ENCODE results near the gene HDAC8. TPM values are rescaled to one million over a fixed set of nuclear protein-coding genes. Genes with fewer than 3 reads are reported as not detected.

The HDAC8 gene
- polyA plus RNA-seq, 1 donor, result 26.5 TPM

DNA sequence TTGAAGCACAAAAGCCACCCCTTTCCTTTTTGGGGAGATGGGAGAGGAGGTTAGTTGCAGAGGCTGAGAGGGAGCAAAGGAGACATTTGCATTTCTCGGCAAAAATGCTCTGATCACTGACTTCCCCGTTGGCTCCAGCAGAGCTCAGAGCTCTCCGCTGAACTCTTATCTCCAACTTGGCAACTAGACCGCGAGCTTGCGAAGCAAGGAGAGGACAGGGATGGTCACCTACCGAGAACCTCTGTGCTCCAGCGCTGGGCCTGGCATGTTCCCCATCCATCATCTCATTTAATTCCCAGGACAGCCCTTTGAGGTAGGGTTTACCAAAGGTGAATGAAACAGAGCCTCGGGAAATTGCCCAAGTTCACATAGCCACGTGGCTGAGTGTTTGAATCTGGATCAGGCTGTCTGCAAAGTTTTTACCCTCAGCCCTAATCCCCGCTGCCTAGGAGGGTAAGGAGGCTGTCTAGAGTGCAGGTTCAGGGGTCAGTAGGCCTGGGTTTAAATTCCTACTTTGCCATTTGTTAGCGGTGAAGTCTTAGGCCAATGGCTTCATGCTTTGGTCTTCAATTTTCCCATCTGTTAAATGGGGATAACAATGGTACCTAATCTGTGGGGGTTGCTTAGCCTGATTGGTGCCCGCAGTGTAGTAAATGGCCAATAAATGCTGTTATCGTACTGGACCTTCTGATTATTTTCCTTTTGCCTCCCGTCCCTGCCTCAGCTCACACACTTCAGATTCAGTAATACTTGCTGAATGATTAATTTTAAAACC, 263.2 kb downstream of the HDAC8 start:
- H3K9me3 ChIP-seq (ENCODE audit: control insufficient read depth, low read depth, low read length), result no peaks in the 10 kb centered on the region
- peak overlapping the region; percentile 33 for H3K4me3 ChIP-seq (ENCODE audit: low read length)
- DNase-seq, result no peak
- WGBS (ENCODE audit: insufficient coverage, low lambda C conversion rate), result no CpG with 5 or more reads among the region's 15 CpGs
- H3K4me1 ChIP-seq (ENCODE audit: control insufficient read depth, insufficient read depth, low read length), result peaks cover 13% of the 10 kb centered on the region
- H3K27me3 ChIP-seq (ENCODE audit: control insufficient read depth, insufficient read depth, low read length), result peaks cover 45% of the 10 kb centered on the region
- no peaks in the 10 kb centered on the region for H3K36me3 ChIP-seq (ENCODE audit: control insufficient read depth, insufficient read depth, low read length)
- H3K27ac ChIP-seq (ENCODE audit: low read length), result no peak overlapping the region

DNA sequence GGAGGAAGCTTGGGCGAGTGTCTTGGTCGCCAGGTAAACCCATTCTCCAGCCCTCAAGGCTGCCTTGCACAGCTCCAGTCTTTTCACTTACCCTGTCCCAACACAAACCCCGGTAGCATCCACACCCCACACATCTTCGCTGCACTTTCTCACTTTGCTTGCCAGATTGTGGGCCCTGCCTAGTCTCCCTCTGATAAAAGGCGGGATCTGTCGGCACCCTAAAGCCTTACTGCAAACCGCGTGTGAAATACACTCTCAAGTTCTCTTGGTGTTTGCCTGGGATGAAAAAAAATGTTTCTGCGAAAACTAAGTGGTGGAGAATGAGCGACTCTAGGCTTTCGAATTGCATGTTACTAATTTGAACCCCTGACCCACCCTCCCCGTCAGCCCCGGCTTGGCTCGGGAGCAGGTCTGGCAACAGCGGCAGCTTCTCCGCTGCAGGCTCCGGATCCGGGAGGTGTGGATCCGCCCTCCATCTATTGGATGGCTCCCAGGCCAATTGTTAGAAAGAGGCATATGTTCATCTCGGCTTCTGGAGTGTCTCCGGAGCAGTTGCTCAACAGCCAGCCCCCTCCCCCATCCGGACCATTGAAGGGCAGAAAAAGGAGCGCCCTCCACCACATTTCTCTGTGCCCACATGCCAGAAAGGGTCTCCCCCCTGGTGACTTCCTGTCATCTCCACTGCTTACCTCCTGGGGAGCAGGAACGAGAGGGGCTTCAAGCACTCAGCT, 263.9 kb downstream of the HDAC8 start:
- peak in 1 of 2 donors; percentile 71 for DNase-seq
- Histone ChIP-seq H3K36me3 (ENCODE audit: control insufficient read depth, insufficient read depth, low read length) (no peaks in the 10 kb centered on the region), H3K9me3 (ENCODE audit: control insufficient read depth, low read depth, low read length) (no peaks in the 10 kb centered on the region), H3K4me1 (ENCODE audit: control insufficient read depth, insufficient read depth, low read length) (peaks cover 10% of the 10 kb centered on the region), H3K4me3 (ENCODE audit: low read length) (peak overlapping the region; percentile 33), H3K27ac (ENCODE audit: low read length) (no peak overlapping the region), H3K27me3 (ENCODE audit: control insufficient read depth, insufficient read depth, low read length) (peaks cover 53% of the 10 kb centered on the region)
- 0% methylated on average over 1 of the region's 24 CpGs for whole genome bisulfite sequencing (ENCODE audit: insufficient coverage, low lambda C conversion rate)

DNA sequence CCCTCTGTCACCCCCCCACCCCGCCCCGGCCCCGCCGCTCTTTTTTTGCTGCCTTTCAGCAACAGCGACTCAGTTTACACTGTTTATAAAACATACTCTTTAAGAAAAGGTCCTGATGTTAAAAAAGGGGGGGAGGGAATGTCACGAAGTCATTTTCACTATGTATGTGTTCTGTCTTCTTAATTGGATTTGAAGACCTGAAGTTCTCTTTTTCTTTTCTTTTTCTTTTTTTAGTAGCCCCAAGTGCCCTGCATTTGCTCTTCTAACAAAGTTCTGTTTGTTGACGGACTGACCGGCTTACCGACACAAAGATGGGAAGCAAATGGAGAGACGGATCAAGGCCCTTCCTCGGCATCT, 264.5 kb downstream of the HDAC8 start:
- Histone ChIP-seq H3K27ac (ENCODE audit: low read length) (no peak overlapping the region), H3K4me1 (ENCODE audit: control insufficient read depth, insufficient read depth, low read length) (peaks cover 10% of the 10 kb centered on the region), H3K4me3 (ENCODE audit: low read length) (no peak overlapping the region), H3K36me3 (ENCODE audit: control insufficient read depth, insufficient read depth, low read length) (no peaks in the 10 kb centered on the region), H3K27me3 (ENCODE audit: control insufficient read depth, insufficient read depth, low read length) (peaks cover 58% of the 10 kb centered on the region), H3K9me3 (ENCODE audit: control insufficient read depth, low read depth, low read length) (no peaks in the 10 kb centered on the region)
- no peak for DNase-seq
- WGBS (ENCODE audit: insufficient coverage, low lambda C conversion rate), result no CpG with 5 or more reads among the region's 11 CpGs

DNA sequence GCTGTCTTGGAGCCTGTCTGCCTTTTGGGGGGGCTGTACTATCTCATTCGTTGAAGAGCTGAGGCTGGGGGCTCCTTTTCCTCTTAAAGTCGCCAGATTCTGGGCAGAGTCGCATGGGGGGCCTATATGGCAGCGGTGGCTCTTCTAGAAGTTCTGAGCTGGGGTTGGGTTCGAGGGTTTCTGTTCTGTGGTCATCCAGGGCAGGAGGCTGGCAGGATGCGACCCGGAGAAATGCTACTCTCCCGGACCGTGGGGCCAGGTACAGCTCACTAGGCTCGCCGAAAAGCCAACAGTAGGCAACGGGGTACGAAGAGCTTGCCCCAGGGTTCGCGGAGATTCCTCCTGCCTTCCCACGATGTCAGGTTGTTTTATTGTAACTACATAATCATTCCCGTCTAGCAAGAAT, 265.0 kb downstream of the HDAC8 start:
- Histone ChIP-seq H3K4me1 (ENCODE audit: control insufficient read depth, insufficient read depth, low read length) (peaks cover 10% of the 10 kb centered on the region), H3K27me3 (ENCODE audit: control insufficient read depth, insufficient read depth, low read length) (peaks cover 64% of the 10 kb centered on the region), H3K4me3 (ENCODE audit: low read length) (peak overlapping the region; percentile 46), H3K36me3 (ENCODE audit: control insufficient read depth, insufficient read depth, low read length) (no peaks in the 10 kb centered on the region), H3K27ac (ENCODE audit: low read length) (no peak overlapping the region), H3K9me3 (ENCODE audit: control insufficient read depth, low read depth, low read length) (no peaks in the 10 kb centered on the region)
- no CpG with 5 or more reads among the region's 17 CpGs for WGBS (ENCODE audit: insufficient coverage, low lambda C conversion rate)
- no peak for DNase-seq

DNA sequence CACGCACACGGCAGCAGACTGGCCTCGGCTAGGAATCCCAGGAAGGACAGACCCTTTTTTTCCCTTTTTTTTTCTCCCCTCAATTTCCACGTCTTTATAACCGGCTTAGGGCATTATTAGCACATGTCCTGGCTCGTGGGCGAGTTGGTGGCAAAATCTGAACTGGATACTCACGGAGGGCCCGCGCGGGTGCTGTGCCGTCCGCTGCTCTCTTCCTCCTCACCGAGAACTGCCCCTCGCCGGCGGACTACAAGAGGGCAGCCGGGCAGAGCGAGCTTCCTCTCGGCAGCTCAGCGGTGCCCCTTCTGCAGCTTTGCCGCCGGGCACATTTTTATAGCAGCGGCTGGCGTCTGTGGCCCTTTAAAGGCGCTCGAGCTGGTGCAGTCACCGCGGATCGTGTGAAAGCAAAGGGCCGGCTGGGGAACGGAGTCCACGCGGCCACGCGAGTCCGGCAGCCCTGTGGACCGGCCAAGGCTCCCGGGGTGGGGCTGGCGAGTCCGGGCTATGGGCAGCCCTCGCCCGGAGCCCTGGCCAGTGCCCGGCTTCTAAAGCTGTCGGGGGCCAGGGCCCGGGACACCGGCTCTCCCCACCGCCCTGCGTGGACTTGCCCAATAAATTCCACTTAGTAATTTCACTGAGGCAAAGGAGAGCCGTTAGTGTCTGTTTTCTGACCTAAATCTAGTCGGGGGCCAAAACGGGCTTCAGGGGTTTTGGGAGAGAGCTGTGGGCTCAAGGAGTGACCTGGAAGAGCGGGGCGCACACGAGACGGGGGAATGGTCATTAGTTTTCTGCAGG, 265.6 kb downstream of the HDAC8 start:
- peak in 1 of 2 donors; percentile 70 for DNase-seq
- Histone ChIP-seq H3K36me3 (ENCODE audit: control insufficient read depth, insufficient read depth, low read length) (no peaks in the 10 kb centered on the region), H3K4me3 (ENCODE audit: low read length) (peak overlapping the region; percentile 46), H3K27ac (ENCODE audit: low read length) (no peak overlapping the region), H3K27me3 (ENCODE audit: control insufficient read depth, insufficient read depth, low read length) (peaks cover 68% of the 10 kb centered on the region), H3K4me1 (ENCODE audit: control insufficient read depth, insufficient read depth, low read length) (peaks cover 10% of the 10 kb centered on the region), H3K9me3 (ENCODE audit: control insufficient read depth, low read depth, low read length) (no peaks in the 10 kb centered on the region)
- no CpG with 5 or more reads among the region's 56 CpGs for WGBS (ENCODE audit: insufficient coverage, low lambda C conversion rate)

DNA sequence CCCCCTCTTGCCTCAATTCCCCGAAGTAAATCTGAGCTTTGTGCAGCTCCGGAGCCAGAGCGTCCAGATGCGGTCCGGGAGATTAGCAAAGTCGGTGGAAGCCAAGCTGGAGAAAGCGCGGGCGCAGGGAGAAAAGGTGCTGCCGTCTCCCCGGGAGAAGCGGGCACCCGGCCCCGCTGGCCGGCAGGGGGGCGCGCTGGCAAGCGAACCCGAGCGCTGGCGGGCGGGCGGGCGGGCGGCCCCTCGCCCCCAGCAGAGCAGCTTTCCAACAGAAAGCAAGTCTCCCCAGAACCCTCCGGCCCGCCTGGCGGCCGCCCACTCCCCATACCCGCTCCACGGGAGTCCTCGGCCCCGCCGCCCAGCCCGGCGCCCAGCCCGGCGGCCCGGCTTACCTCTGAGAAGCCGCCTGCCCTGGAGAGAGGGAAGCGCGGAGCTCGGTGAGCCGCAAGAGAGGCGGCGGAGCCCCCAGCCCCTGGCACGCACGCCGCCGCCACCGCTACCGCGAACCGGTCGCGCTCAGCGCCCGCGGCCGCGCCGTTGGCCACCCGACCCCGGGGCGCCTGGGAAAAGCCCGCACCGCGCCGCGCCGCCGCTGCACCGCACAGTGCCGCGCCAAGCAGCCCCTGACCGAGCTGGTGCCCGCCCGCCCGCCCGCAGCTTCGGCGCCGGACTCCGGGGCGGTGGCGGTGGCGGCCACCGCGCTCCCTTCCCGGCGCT, 266.4 kb downstream of the HDAC8 start:
- no peak for DNase-seq

DNA sequence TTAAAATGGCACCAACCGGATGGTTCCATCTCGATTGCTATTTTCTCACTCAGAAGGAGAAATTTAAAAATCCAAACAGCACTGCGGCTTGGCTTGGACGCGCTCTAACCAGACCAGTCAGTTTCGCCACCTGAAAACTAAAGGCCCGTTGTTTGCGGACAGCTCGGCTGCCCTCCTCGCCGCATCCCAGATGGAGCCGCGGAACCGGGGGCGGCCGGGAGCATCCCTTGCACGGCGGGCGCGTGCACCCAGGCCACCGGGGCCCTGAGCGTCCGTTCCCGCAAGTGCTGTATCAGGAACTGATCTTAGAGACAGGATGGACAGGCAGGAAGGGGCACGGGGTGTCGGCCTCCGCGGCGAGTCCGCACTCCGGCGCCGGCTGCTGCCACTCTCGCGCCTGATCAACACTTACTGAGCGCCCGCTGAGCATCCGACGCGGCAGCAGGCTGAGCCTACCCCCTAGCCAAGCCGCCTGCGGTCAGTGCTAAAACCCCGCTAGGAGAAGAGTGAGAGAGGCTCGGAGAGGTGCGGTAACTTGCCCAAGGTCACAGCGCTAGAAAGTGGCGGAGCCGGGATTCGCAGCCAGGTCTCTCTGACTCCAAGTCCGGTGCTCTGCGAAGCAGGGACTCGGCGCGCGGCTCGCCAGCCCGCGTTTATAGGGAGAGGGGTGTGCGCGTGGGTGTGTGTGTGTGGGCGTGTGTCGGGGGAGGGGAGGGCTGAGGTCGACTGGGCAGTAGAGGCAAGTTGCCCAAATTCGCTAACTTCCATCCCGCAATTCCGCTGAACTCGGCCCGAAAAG, 267.2 kb downstream of the HDAC8 start, which contains the start of gene CITED1:
Gene CITED1 (minus strand): TSS at position 629 of the 799 bp plus-strand sequence. CDS start 3,045 bp downstream, outside the sequence.
- Histone ChIP-seq H3K4me3 (ENCODE audit: low read length) (peak within 1 kb of the TSS; percentile 46), H3K9me3 (ENCODE audit: control insufficient read depth, low read depth, low read length) (no peaks in the 10 kb centered on the region), H3K36me3 (ENCODE audit: control insufficient read depth, insufficient read depth, low read length) (no peaks in the 10 kb centered on the region), H3K4me1 (ENCODE audit: control insufficient read depth, insufficient read depth, low read length) (peaks cover 13% of the 10 kb centered on the region), H3K27me3 (ENCODE audit: control insufficient read depth, insufficient read depth, low read length) (peaks cover 68% of the 10 kb centered on the region), H3K27ac (ENCODE audit: low read length) (no peak within 1 kb of the TSS)
- DNase-seq, result no peak
- WGBS (ENCODE audit: insufficient coverage, low lambda C conversion rate), result no CpG with 5 or more reads among the region's 68 CpGs

More for the DNA sequence above, 266.4 kb downstream of the HDAC8 start:
- peak overlapping the region; percentile 46 for H3K4me3 ChIP-seq (ENCODE audit: low read length)
- H3K36me3 ChIP-seq (ENCODE audit: control insufficient read depth, insufficient read depth, low read length), result no peaks in the 10 kb centered on the region
- H3K27ac ChIP-seq (ENCODE audit: low read length), result no peak overlapping the region
- H3K4me1 ChIP-seq (ENCODE audit: control insufficient read depth, insufficient read depth, low read length), result peaks cover 10% of the 10 kb centered on the region
- H3K9me3 ChIP-seq (ENCODE audit: control insufficient read depth, low read depth, low read length), result no peaks in the 10 kb centered on the region
- WGBS (ENCODE audit: insufficient coverage, low lambda C conversion rate), result no CpG with 5 or more reads among the region's 92 CpGs
- H3K27me3 ChIP-seq (ENCODE audit: control insufficient read depth, insufficient read depth, low read length), result peaks cover 68% of the 10 kb centered on the region

DNA sequence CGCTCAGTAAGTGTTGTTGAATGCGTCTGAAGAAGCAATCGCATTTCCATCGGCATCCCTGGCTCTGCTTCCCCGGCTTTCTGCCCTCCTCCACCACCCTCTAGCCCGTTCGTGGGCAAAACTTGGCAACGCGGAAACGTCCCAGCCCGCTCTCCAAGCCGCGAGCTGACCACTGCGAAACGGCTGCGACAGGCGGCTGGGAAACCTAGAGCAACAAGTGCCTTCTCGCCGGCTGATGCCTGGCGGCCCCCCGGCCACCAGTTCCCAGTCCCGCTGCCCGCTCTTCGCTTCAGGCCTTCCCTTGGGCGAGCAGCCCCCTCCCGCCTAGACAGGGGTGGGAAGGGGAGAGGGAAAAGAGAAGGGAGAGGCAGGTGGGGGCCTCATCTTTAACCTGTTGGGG, 267.8 kb downstream of the HDAC8 start:
- peaks cover 13% of the 10 kb centered on the region for H3K4me1 ChIP-seq (ENCODE audit: control insufficient read depth, insufficient read depth, low read length)
- H3K27me3 ChIP-seq (ENCODE audit: control insufficient read depth, insufficient read depth, low read length), result peaks cover 66% of the 10 kb centered on the region
- H3K27ac ChIP-seq (ENCODE audit: low read length), result no peak overlapping the region
- no peaks in the 10 kb centered on the region for H3K36me3 ChIP-seq (ENCODE audit: control insufficient read depth, insufficient read depth, low read length)
- no peak for DNase-seq
- WGBS (ENCODE audit: insufficient coverage, low lambda C conversion rate), result no CpG with 5 or more reads among the region's 26 CpGs
- no peak overlapping the region for H3K4me3 ChIP-seq (ENCODE audit: low read length)
- no peaks in the 10 kb centered on the region for H3K9me3 ChIP-seq (ENCODE audit: control insufficient read depth, low read depth, low read length)

DNA sequence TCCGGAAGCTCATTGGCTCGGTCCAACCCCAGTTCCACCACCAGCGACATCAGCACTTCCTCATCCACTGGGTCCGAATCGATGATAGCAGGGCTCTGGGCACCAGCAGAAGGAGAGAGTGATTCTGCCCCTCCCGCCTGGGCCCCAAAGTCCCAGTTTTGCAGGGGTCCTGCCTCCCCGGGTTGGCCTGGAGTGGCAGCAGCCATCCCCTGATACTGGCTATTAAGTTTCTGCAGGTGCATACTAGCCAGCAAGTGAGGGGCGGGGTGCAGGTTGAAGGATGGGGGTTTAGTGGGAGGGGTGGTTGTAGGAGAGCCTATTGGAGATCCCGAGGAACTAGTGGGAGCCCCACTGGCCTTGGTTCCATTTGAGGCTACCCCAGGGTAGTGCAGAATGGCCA, 270.9 kb downstream of the HDAC8 start:
- Histone ChIP-seq H3K9me3 (ENCODE audit: control insufficient read depth, low read depth, low read length) (no peaks in the 10 kb centered on the region), H3K4me1 (ENCODE audit: control insufficient read depth, insufficient read depth, low read length) (peaks cover 8% of the 10 kb centered on the region), H3K27me3 (ENCODE audit: control insufficient read depth, insufficient read depth, low read length) (peaks cover 38% of the 10 kb centered on the region), H3K27ac (ENCODE audit: low read length) (no peak overlapping the region), H3K36me3 (ENCODE audit: control insufficient read depth, insufficient read depth, low read length) (no peaks in the 10 kb centered on the region), H3K4me3 (ENCODE audit: low read length) (no peak overlapping the region)
- DNase-seq, result no peak
- WGBS (ENCODE audit: insufficient coverage, low lambda C conversion rate), result no CpG with 5 or more reads among the region's 9 CpGs
